HCT116 (cell line): ENCODE results near the gene MICALL1. TPM values are rescaled to one million over a fixed set of nuclear protein-coding genes. Genes with fewer than 3 reads are reported as not detected.

ENCODE experiments used
- ATAC-seq: fragments of 200-7000 bp; cut with Tn5 transposase; 2 replicates; pipeline ENCODE4 v1.9.1; 2020; ENCODE audit warnings: mild to moderate bottlenecking, moderate library complexity
- BruUV-seq: library from RNA; stranded (reverse); fragments of 400-500 nt; replicated peaks from 2 replicates; lab custom pipeline; 2021; lab: Mats Ljungman, UMichigan
- CTCF ChIA-PET: fragments of 300-600 bp; sonication (Branson Sonifier 250); formaldehyde crosslinking; loops from one replicate; lab custom pipeline; 2021; ENCODE audit warnings: antibody characterized with exemption; lab: Charles Lee
- POLR2A ChIA-PET: fragments of 300-600, 350-600 bp; sonication (Branson Sonifier 250); formaldehyde crosslinking; loops from one replicate; lab custom pipeline; 2021; ENCODE audit warnings: antibody characterized with exemption; lab: Charles Lee
- RAD21 ChIA-PET, 2 experiments: fragments of 300-600 bp; sonication (Branson Sonifier 250); formaldehyde crosslinking; loops; one replicate each; lab custom pipeline; 2023; ENCODE audit warnings: low total read pairs in 2 of 2; ENCODE audit not compliant: uncharacterized antibody in 2 of 2, unreplicated experiment in 2 of 2, low non-redundant PET in 1 of 2; lab: Charles Lee
- DNase-seq: peaks from one replicate; pipeline ENCODE4 v3.0.0-alpha.2; 2010; ENCODE audit warnings: low read depth, low spot score
- H2AFZ ChIP-seq: fragments of 200-600 bp; shearing (Covaris generic), sonication (generic); 2 replicates; pipeline ENCODE4 v1.6.1; 2017; ENCODE audit warnings: low read depth, mixed run types, mixed read lengths, antibody characterized with exemption, low read length; ENCODE audit not compliant: poor library complexity, severe bottlenecking
- H3K27ac ChIP-seq: 2 replicates; pipeline ENCODE4 v1.5.1; 2012; ENCODE audit warnings: low read depth, low read length
- H3K27me3 ChIP-seq: fragments of 200-600 bp; sonication (generic); 2 replicates; pipeline ENCODE4 v1.6.1; 2016; ENCODE audit warnings: mixed run types, low read length, mixed read lengths; ENCODE audit not compliant: insufficient read depth
- H3K36me3 ChIP-seq, 2 experiments: fragments of 200-500 bp in 1 of 2; fragments of 200-600 bp in 1 of 2; sonication (Bioruptor generic) in 1 of 2; sonication (generic) in 1 of 2; 2 replicates each; pipeline versions ENCODE4 v1.5.1 to v1.6.1; 2014 to 2016; ENCODE audit warnings: low read length in 2 of 2, inconsistent platforms in 1 of 2, mixed read lengths in 1 of 2, mixed run types in 1 of 2; ENCODE audit not compliant: insufficient read depth in 2 of 2, control insufficient read depth in 1 of 2
- H3K4me1 ChIP-seq, 2 experiments: fragments of 200-600 bp in 1 of 2; sonication (generic) in 1 of 2; 2 replicates each; pipeline versions ENCODE4 v1.5.1 to v1.6.1; 2012 to 2017; ENCODE audit warnings: low read length in 2 of 2, inconsistent platforms in 1 of 2, mild to moderate bottlenecking in 1 of 2, mixed read lengths in 1 of 2, mixed run types in 1 of 2, moderate library complexity in 1 of 2; ENCODE audit not compliant: insufficient read depth in 2 of 2, control insufficient read depth in 1 of 2
- H3K4me2 ChIP-seq: fragments of 200-600 bp; sonication (generic); 2 replicates; pipeline ENCODE4 v1.6.1; 2017; ENCODE audit warnings: mixed run types, low read length, mixed read lengths
- H3K4me3 ChIP-seq, 2 experiments: fragments of 200-600 bp in 1 of 2; sonication (generic) in 1 of 2; replicated peaks in 1 of 2; 2 replicates each; pipeline ENCODE4 v1.5.1; 2011 to 2016; ENCODE audit warnings: low read length in 2 of 2, control low read depth in 1 of 2, low read depth in 1 of 2, mild to moderate bottlenecking in 1 of 2, mixed read lengths in 1 of 2, mixed run types in 1 of 2
- H3K79me2 ChIP-seq: fragments of 200-600 bp; sonication (generic); 2 replicates; pipeline ENCODE4 v1.6.1; 2017; ENCODE audit warnings: mild to moderate bottlenecking, mixed run types, low read length, moderate library complexity, mixed read lengths; ENCODE audit not compliant: insufficient read depth
- H3K9ac ChIP-seq: fragments of 200-600 bp; sonication (generic); 2 replicates; pipeline ENCODE4 v1.6.1; 2016; ENCODE audit warnings: low read length, mixed read lengths
- H3K9me2 ChIP-seq: fragments of 200-600 bp; sonication (generic), shearing (Covaris generic); 2 replicates; pipeline ENCODE4 v1.6.1; 2017; ENCODE audit warnings: mixed run types, mild to moderate bottlenecking, moderate library complexity; ENCODE audit not compliant: insufficient read depth
- H3K9me3 ChIP-seq, 2 experiments: fragments of 200-500 bp in 1 of 2; fragments of 200-600 bp in 1 of 2; sonication (Bioruptor generic) in 1 of 2; sonication (generic) in 1 of 2; 2 replicates each; pipeline ENCODE4 v1.6.1; 2014 to 2017; ENCODE audit warnings: low read length in 2 of 2, mixed read lengths in 2 of 2, inconsistent platforms in 1 of 2, low read depth in 1 of 2, mild to moderate bottlenecking in 1 of 2, mixed run types in 1 of 2, moderate library complexity in 1 of 2; ENCODE audit not compliant: control insufficient read depth in 1 of 2, insufficient read depth in 1 of 2
- H4K20me1 ChIP-seq: fragments of 200-600 bp; sonication (generic), shearing (Covaris generic); 2 replicates; pipeline ENCODE4 v1.6.1; 2017; ENCODE audit warnings: mixed run types, mild to moderate bottlenecking, moderate library complexity; ENCODE audit not compliant: insufficient read depth
- CTCF ChIP-seq, 3 experiments: fragments of 200-600 bp in 1 of 3; sonication (generic) in 1 of 3; IDR thresholded peaks in 2 of 3; conservative IDR thresholded peaks in 1 of 3; 2 replicates each; pipeline ENCODE4 v1.5.1; 2012 to 2017; ENCODE audit warnings: low read depth in 2 of 3, low read length in 2 of 3, antibody characterized with exemption in 1 of 3, borderline replicate concordance in 1 of 3, control low read depth in 1 of 3, mild to moderate bottlenecking in 1 of 3, mixed read lengths in 1 of 3, mixed run types in 1 of 3, moderate library complexity in 1 of 3; ENCODE audit not compliant: insufficient read depth in 1 of 3
- EGR1 ChIP-seq: IDR thresholded peaks from 2 replicates; pipeline ENCODE4 v1.6.1; 2012; ENCODE audit warnings: low read depth
- ELF1 ChIP-seq: IDR thresholded peaks from 2 replicates; pipeline ENCODE4 v1.6.1; 2012; ENCODE audit warnings: low read depth, borderline replicate concordance
- FOSL1 ChIP-seq: IDR thresholded peaks from 2 replicates; pipeline ENCODE4 v1.6.1; 2012; ENCODE audit warnings: low read depth
- JUND ChIP-seq: IDR thresholded peaks from 2 replicates; pipeline ENCODE4 v1.6.1; 2012
- MAX ChIP-seq: IDR thresholded peaks from 2 replicates; pipeline ENCODE4 v1.6.1; 2012
- POLR2A ChIP-seq: IDR thresholded peaks from 2 replicates; pipeline ENCODE4 v1.7.0; 2011; ENCODE audit warnings: borderline replicate concordance; ENCODE audit not compliant: insufficient read depth, insufficient read length; ENCODE audit errors: extremely low read depth
- POLR2AphosphoS5 ChIP-seq: IDR thresholded peaks from 2 replicates; pipeline ENCODE4 v1.6.1; 2011; ENCODE audit warnings: mild to moderate bottlenecking, low read depth, low read length, moderate library complexity
- SIN3A ChIP-seq: IDR thresholded peaks from 2 replicates; pipeline ENCODE4 v1.6.1; 2012; ENCODE audit warnings: low read depth
- SP1 ChIP-seq: IDR thresholded peaks from 2 replicates; pipeline ENCODE4 v1.6.1; 2012; ENCODE audit warnings: low read depth
- SRF ChIP-seq: IDR thresholded peaks from 2 replicates; pipeline ENCODE4 v1.6.1; 2012; ENCODE audit warnings: low read depth
- TCF7L2 ChIP-seq: IDR thresholded peaks from 2 replicates; pipeline ENCODE4 v1.7.0; 2011; ENCODE audit warnings: borderline replicate concordance, inconsistent platforms; ENCODE audit not compliant: insufficient read depth, insufficient read length; ENCODE audit errors: extremely low read depth
- YY1 ChIP-seq: IDR thresholded peaks from 2 replicates; pipeline ENCODE4 v1.6.1; 2011; ENCODE audit warnings: low read length, low read depth, moderate library complexity, mild to moderate bottlenecking; ENCODE audit not compliant: insufficient replicate concordance; ENCODE audit errors: extremely low read depth
- ZBTB33 ChIP-seq: IDR thresholded peaks from 2 replicates; pipeline ENCODE4 v1.6.1; 2011; ENCODE audit warnings: mild to moderate bottlenecking, low read length, moderate library complexity; ENCODE audit not compliant: insufficient replicate concordance; ENCODE audit errors: extremely low read depth
- intact Hi-C: fragments of 100-400 bp; cut with micrococcal nuclease; formaldehyde crosslinking; loops from 2 replicates; pipeline ENCODE4 v1.10.0; 2022
- total RNA-seq: library from RNA; stranded (reverse); gene quantifications from one replicate; pipeline ENCODE4 v1.2.1, GENCODE V29; 2021; ENCODE audit not compliant: unreplicated experiment
- TF ChIP-seq, protein P1 (sequence below): IDR thresholded peaks from 2 replicates; pipeline ENCODE4 v1.6.1; 2012

The MICALL1 gene
- total RNA-seq, 1 experiment from 2014 or later = 35.2 TPM

- intact Hi-C loops = no loop called here
- TF ChIP-seq EGR1 = no peak
- TF ChIP-seq, protein P1, sequence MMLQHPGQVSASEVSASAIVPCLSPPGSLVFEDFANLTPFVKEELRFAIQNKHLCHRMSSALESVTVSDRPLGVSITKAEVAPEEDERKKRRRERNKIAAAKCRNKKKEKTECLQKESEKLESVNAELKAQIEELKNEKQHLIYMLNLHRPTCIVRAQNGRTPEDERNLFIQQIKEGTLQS = no peak
- no peak for TF ChIP-seq SP1
- TF ChIP-seq TCF7L2 = no peak
- no peak for TF ChIP-seq SRF
- TF ChIP-seq ELF1 = no peak
- TF ChIP-seq POLR2AphosphoS5 = no peak
- no peak for TF ChIP-seq JUND
- no peak for TF ChIP-seq YY1
- no peak for TF ChIP-seq FOSL1
- TF ChIP-seq CTCF (IDR thresholded peaks at IDR 0.05 in 2 of 3, conservative IDR thresholded peaks at IDR 0.05 in 1 of 3; ENCODE audit: borderline replicate concordance in 1 of 3, insufficient read depth in 1 of 3, low read depth in 2 of 3, low read length in 2 of 3) = no peak
- no peak for TF ChIP-seq MAX
- no peak for TF ChIP-seq POLR2A
- no peak for TF ChIP-seq SIN3A
- TF ChIP-seq ZBTB33 = no peak
- TF ChIP-seq, all 23 proteins: peak for 0
- CTCF ChIA-PET = no interaction called here
- no peaks in the 10 kb centered on the region for H3K27me3 ChIP-seq
- peaks cover 31% of the 10 kb centered on the region for H3K79me2 ChIP-seq
- peaks cover 7 to 22% of the 10 kb centered on the region in 2 experiments for H3K4me1 ChIP-seq
- no peak overlapping the region for H3K4me3 ChIP-seq
- no peak overlapping the region for H2AFZ ChIP-seq
- H3K9ac ChIP-seq = no peak overlapping the region
- H3K36me3 ChIP-seq = peaks cover 4 to 8% of the 10 kb centered on the region in 2 experiments; a peak in 2 of 4 replicates
- POLR2A ChIA-PET = no interaction called here
- H3K9me2 ChIP-seq = no peaks in the 10 kb centered on the region
- DNase-seq (no peak), ATAC-seq (no peak)
- no TSS peak for BruUV-seq
- no peaks in the 10 kb centered on the region for H3K9me3 ChIP-seq
- H3K27ac ChIP-seq = no peak overlapping the region
- no peaks in the 10 kb centered on the region for H4K20me1 ChIP-seq
- no peak overlapping the region for H3K4me2 ChIP-seq
- RAD21 ChIA-PET = no interaction called here
These were observed 5.0 kb downstream of the MICALL1 start for GRCh38 chr22:37910890-37911672.
